Middle frontal gyrus (tissue), 1 donor: Measurements from ENCODE around the gene HOXD4.

Experiments
- DNase-seq: peaks from one replicate; pipeline ENCODE4 v3.0.0-alpha.2; 2015; ENCODE audit warnings: low spot score; ENCODE audit errors: extremely low spot score

The HOXD4 gene

DNA sequence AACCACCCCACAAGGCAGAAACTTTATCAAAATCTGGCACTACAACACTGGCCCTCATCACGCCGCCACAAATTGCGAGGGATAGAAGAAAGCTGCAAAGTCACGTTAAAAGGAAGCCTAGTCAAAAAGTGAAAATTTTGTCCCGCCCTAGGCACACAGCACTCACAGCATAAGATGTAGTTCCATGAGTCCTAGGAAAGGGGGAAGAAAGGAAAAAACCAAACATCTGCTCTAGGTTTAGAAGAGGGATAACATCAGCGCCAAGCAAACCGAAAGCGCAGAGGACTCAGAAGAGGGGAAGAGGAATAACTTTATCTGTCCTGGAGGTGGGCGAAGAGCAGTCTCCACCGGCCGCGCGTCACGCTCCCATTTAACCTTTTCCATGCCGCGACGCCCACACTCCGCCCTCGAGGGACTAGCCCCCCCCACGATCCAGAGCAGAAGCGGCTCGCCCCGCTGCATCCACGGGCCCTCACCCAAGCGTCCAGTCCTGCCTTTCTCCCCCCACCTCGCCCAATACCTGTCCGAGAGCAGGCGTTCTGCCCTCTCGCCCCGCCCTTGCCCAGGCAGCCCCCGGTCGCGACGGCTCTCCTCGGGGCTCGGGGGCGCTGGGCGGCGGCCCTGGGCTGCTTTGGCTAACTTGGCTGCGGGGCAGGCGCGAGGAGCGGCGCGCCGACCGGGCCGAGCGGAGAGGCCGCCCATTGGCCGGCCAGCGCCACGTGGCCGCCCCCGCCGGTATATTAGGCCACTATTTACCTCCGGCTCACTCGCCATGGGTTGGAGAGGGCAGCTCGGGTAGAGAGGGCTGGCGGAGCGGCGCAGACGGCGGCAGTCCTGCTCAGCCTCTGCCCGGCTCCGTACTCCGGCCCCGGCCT, 36.8 kb downstream of the HOXD4 start, which contains the start of gene HOXD1:
TSS of gene HOXD1 (plus strand) at position 770 of the 875 bp plus-strand sequence. CDS start 134 bp downstream, outside the sequence.
- no peak for DNase-seq

DNA sequence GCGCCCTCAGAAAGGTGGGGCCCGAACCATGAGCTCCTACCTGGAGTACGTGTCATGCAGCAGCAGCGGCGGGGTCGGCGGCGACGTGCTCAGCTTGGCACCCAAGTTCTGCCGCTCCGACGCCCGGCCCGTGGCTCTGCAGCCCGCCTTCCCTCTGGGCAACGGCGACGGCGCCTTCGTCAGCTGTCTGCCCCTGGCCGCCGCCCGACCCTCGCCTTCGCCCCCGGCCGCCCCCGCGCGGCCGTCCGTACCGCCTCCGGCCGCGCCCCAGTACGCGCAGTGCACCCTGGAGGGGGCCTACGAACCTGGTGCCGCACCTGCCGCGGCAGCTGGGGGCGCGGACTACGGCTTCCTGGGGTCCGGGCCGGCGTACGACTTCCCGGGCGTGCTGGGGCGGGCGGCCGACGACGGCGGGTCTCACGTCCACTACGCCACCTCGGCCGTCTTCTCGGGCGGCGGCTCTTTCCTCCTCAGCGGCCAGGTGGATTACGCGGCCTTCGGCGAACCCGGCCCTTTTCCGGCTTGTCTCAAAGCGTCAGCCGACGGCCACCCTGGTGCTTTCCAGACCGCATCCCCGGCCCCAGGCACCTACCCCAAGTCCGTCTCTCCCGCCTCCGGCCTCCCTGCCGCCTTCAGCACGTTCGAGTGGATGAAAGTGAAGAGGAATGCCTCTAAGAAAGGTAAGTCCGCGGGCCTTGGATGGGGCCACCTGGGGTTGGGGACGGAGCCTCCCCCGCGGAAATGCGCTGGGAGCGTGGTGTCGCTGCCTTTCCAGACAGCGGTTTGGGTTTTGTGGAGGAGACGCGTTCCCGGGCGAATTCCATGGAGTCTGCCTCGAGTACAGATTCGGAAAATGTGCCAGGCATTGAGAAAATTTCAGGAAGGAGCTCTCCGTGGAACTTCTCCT, 37.7 kb downstream of the HOXD4 start:
- DNase-seq = no peak

DNA sequence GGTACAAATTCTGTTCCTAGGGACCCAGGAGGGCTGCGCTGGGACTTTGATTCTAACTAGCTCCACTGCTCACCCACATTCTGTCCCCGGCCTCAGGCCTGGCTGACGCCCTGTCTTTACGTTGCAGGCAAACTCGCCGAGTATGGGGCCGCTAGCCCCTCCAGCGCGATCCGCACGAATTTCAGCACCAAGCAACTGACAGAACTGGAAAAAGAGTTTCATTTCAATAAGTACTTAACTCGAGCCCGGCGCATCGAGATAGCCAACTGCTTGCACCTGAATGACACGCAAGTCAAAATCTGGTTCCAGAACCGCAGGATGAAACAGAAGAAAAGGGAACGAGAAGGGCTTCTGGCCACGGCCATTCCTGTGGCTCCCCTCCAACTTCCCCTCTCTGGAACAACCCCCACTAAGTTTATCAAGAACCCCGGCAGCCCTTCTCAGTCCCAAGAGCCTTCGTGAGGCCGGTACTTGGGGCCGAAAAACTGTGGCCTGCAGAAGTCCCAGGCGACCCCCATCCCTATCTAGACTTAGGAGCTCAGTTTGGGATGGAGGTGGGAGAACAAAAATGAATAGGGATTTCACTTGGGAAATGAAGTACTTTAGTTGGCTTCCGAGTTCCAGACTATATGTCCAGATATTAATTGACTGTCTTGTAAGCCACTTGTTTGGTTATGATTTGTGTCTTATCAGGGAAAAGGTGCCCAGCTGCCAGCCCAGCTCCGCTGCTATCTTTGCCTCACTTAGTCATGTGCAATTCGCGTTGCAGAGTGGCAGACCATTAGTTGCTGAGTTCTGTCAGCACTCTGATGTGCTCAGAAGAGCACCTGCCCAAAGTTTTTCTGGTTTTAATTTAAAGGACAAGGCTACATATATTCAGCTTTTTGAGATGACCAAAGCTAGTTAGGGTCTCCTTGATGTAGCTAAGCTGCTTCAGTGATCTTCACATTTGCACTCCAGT, 38.6 kb downstream of the HOXD4 start:
- no peak for DNase-seq

DNA sequence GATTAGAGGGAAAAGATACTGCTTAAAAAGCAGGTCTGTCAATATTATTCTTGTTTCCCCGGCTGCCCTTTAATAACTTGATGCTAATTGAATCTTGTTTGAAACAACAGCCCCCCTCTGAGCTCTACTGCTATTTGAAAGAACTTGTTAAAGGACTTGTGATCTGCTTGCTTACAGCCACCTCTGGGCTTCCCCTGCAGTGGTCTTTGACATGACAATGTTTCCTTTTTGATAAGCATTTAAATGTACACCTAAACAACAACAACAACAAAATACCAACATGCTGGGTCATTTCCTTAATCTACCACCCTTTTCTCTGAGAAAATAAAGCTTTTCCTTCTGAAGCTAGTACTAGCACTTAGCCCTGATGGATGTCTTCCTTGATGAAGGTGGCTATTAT, 41.0 kb downstream of the HOXD4 start:
- DNase-seq = no peak

DNA sequence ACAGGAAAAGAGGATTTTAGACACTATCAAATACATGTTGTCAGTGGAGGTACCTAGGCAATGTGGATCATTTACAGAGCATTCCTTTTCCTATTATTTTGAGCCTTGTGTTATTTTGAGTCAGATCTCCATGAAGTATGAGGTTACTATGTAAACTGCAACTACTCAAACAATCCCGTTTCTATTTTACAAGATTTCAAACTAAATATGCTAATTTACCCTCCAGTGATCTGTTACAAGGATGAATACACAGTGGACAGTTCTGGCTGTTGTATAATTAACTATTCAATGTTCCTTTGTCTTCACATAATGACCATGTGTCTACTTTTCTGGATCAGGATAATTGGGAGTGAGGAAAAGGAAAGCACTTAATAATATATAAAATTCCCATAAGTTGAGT, 41.7 kb downstream of the HOXD4 start:
- no peak for DNase-seq

DNA sequence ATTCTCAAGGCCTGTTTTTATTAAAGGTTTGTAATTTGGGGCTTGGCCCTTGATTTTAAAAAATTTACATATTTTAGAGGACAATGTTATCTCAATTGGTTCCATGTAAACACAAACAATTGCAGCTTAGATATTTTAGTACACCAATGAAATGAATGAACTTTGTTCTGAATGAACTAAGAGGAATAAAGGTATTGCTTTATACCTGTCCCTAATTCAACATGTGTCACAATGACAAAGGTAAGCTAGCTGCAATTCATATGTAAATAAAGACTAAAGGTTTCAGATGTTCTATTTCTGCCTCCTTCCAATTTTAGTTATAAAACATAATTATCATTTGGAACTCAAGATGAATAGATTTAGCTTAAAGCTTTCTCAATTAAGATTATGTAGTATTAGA, 48.6 kb downstream of the HOXD4 start:
- no peak for DNase-seq

DNA sequence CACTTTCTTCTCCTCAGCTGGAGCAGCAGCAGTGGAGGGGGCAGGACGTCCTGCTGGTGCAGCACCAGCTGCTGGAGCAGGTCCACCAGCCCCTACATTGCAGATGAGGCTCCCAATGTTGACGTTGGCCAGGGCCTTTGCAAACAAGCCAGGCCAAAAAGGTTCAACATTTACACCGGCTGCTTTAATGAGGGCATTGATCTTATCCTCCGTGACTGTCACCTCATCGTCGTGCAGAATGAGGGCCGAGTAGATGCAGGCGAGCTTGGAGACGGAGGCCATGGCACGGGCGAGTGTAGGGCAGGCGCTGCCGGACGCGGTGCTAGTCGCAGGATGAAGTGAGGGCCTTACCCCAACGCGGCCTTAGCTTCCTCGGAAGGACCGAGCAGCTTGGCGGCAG, 49.6 kb downstream of the HOXD4 start:
- no peak for DNase-seq

DNA sequence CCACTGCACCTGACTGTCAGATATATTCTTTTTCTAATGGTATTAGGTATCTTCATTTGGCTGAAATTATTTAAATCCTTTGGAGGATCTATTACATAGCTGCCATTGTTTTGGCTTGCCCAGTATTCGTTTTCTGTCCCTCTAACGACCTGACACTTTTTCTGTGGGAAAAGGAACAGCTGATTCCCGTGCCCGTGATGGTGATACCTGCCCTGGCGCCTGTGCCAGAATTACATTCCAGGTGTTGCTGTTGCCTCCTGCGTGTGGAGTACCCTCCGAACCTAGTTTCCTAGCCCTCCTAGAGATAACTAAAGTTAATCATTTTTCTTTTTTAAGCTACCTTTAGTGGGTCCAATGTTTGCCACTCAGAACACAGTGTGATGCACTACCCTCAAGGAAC, 51.1 kb downstream of the HOXD4 start:
- no peak for DNase-seq
